ENCODE results near the gene ATE1.

ATE1 gene

DNA sequence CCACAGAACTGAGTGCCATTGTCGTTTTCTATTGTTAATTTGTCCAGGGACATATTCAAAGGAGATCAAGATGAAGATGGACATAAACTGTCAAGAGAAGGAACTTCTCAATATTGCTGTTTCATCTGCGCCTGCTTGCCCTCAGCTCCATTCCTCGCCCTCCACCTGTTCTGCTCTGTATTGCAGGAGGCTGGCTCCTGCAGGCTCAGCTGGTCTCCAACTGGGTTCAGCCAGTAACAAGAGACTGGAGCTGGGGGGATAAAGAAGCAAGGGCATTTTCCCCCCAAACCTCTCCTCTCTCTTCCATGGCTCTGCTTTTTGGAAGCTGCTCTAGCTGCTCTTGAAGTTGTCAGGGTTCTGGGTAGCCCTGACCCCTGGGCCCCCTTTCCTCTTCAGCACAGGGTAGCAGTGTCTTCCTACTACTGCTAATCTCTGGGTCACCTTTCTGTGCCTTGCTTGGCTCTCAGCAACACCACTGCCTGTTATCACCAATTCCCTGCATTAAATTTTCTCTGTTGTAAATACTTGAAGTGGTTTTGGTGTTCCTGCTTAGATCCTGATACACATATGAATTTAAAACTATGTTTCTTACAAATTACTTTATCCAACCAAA lies 180.6 kb downstream of the ATE1 start:
- Histone ChIP-seq H3K4me3 (ENCODE audit: low read depth, low read length, poor library complexity, severe bottlenecking) (no peak overlapping the region), H3K9ac (ENCODE audit: low read length) (no peak overlapping the region), H4K20me1 (ENCODE audit: insufficient read depth, low read length) (no peaks in the 10 kb centered on the region), H3K27me3 (ENCODE audit: insufficient read depth, low read length) (no peaks in the 10 kb centered on the region), H3K4me1 (ENCODE audit: insufficient read depth, low read length, severe bottlenecking) (no peaks in the 10 kb centered on the region), H3K27ac (ENCODE audit: low read depth, low read length, poor library complexity, severe bottlenecking) (no peak overlapping the region), H2AFZ (ENCODE audit: low read length) (no peak overlapping the region), H3K4me2 (ENCODE audit: low read length) (no peak overlapping the region), H3F3A (ENCODE audit: insufficient read depth, low read length) (no peaks in the 10 kb centered on the region), H3K9me2 (ENCODE audit: low read depth, low read length) (no peaks in the 10 kb centered on the region), H3K9me3 (ENCODE audit: low read length) (no peaks in the 10 kb centered on the region), H3K79me2 (ENCODE audit: insufficient read depth, low read length) (no peaks in the 10 kb centered on the region), H3K36me3 (ENCODE audit: insufficient read depth, low read length) (peaks cover 6% of the 10 kb centered on the region; the same call in 1 of the 2 replicates)
- TF ChIP-seq, protein P1, sequence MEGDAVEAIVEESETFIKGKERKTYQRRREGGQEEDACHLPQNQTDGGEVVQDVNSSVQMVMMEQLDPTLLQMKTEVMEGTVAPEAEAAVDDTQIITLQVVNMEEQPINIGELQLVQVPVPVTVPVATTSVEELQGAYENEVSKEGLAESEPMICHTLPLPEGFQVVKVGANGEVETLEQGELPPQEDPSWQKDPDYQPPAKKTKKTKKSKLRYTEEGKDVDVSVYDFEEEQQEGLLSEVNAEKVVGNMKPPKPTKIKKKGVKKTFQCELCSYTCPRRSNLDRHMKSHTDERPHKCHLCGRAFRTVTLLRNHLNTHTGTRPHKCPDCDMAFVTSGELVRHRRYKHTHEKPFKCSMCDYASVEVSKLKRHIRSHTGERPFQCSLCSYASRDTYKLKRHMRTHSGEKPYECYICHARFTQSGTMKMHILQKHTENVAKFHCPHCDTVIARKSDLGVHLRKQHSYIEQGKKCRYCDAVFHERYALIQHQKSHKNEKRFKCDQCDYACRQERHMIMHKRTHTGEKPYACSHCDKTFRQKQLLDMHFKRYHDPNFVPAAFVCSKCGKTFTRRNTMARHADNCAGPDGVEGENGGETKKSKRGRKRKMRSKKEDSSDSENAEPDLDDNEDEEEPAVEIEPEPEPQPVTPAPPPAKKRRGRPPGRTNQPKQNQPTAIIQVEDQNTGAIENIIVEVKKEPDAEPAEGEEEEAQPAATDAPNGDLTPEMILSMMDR (IDR thresholded peaks at IDR 0.05; ENCODE audit: low read length): no peak
- no peak for TF ChIP-seq EZH2 (IDR thresholded peaks at IDR 0.05; ENCODE audit: borderline replicate concordance, low read length)

GRCh38 chr10:121741248-121741792 lies 186.5 kb downstream of the ATE1 start:
- Histone ChIP-seq H3K9me2 (ENCODE audit: low read depth, low read length) (no peaks in the 10 kb centered on the region), H3K4me3 (ENCODE audit: low read depth, low read length, poor library complexity, severe bottlenecking) (no peak overlapping the region), H3F3A (ENCODE audit: insufficient read depth, low read length) (no peaks in the 10 kb centered on the region), H3K9me3 (ENCODE audit: low read length) (no peaks in the 10 kb centered on the region), H3K79me2 (ENCODE audit: insufficient read depth, low read length) (no peaks in the 10 kb centered on the region), H4K20me1 (ENCODE audit: insufficient read depth, low read length) (no peaks in the 10 kb centered on the region), H3K9ac (ENCODE audit: low read length) (no peak overlapping the region), H3K27ac (ENCODE audit: low read depth, low read length, poor library complexity, severe bottlenecking) (no peak overlapping the region), H3K4me1 (ENCODE audit: insufficient read depth, low read length, severe bottlenecking) (no peaks in the 10 kb centered on the region), H2AFZ (ENCODE audit: low read length) (no peak overlapping the region), H3K4me2 (ENCODE audit: low read length) (no peak overlapping the region), H3K27me3 (ENCODE audit: insufficient read depth, low read length) (no peaks in the 10 kb centered on the region), H3K36me3 (ENCODE audit: insufficient read depth, low read length) (peaks cover 9% of the 10 kb centered on the region; the same call in 1 of the 2 replicates)
- TF ChIP-seq EZH2 (IDR thresholded peaks at IDR 0.05; ENCODE audit: borderline replicate concordance, low read length): no peak

DNA sequence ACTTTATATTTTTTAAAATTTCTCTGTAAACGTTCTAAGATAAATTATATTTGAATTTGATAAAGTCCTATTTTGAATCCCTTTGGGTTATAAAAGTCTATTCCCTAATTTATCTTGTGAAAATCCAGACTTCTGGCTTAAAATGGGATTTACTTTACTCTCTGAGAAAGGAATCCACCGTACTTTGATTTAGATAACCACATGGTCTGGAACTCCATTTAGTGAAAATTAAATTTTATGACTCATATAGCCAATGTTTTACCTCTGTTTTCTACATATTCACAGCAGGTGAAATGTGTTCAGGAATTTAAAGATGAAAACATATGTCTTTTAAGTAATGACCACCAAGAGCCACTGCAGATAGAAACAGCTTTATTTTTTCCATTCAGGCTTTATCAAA lies 187.8 kb downstream of the ATE1 start:
- no peak overlapping the region for H3K9ac ChIP-seq (ENCODE audit: low read length)
- no peaks in the 10 kb centered on the region for H4K20me1 ChIP-seq (ENCODE audit: insufficient read depth, low read length)
- TF ChIP-seq, protein P1 (IDR thresholded peaks at IDR 0.05; ENCODE audit: low read length): no peak
- no peak for TF ChIP-seq EZH2 (IDR thresholded peaks at IDR 0.05; ENCODE audit: borderline replicate concordance, low read length)
- H3K27me3 ChIP-seq (ENCODE audit: insufficient read depth, low read length): no peaks in the 10 kb centered on the region
- no peak overlapping the region for H3K4me2 ChIP-seq (ENCODE audit: low read length)
- H3K4me1 ChIP-seq (ENCODE audit: insufficient read depth, low read length, severe bottlenecking): no peaks in the 10 kb centered on the region
- H3K9me3 ChIP-seq (ENCODE audit: low read length): no peaks in the 10 kb centered on the region
- H3K27ac ChIP-seq (ENCODE audit: low read depth, low read length, poor library complexity, severe bottlenecking): no peak overlapping the region
- H3F3A ChIP-seq (ENCODE audit: insufficient read depth, low read length): no peaks in the 10 kb centered on the region
- H3K36me3 ChIP-seq (ENCODE audit: insufficient read depth, low read length): peaks cover 9% of the 10 kb centered on the region; the same call in 1 of the 2 replicates
- no peaks in the 10 kb centered on the region for H3K79me2 ChIP-seq (ENCODE audit: insufficient read depth, low read length)
- H2AFZ ChIP-seq (ENCODE audit: low read length): no peak overlapping the region
- H3K4me3 ChIP-seq (ENCODE audit: low read depth, low read length, poor library complexity, severe bottlenecking): no peak overlapping the region
- no peaks in the 10 kb centered on the region for H3K9me2 ChIP-seq (ENCODE audit: low read depth, low read length)

- H4K20me1 ChIP-seq (ENCODE audit: insufficient read depth, low read length): no peaks in the 10 kb centered on the region
- no peak overlapping the region for H3K9ac ChIP-seq (ENCODE audit: low read length)
- H3K4me3 ChIP-seq (ENCODE audit: low read depth, low read length, poor library complexity, severe bottlenecking): no peak overlapping the region
- no peaks in the 10 kb centered on the region for H3K9me2 ChIP-seq (ENCODE audit: low read depth, low read length)
- TF ChIP-seq EZH2 (IDR thresholded peaks at IDR 0.05; ENCODE audit: borderline replicate concordance, low read length): no peak
- TF ChIP-seq, protein P1 (IDR thresholded peaks at IDR 0.05; ENCODE audit: low read length): no peak
- no peaks in the 10 kb centered on the region for H3K4me1 ChIP-seq (ENCODE audit: insufficient read depth, low read length, severe bottlenecking)
- H3K36me3 ChIP-seq (ENCODE audit: insufficient read depth, low read length): peaks cover 9% of the 10 kb centered on the region; the same call in 1 of the 2 replicates
- no peak overlapping the region for H2AFZ ChIP-seq (ENCODE audit: low read length)
- no peak overlapping the region for H3K4me2 ChIP-seq (ENCODE audit: low read length)
- H3K79me2 ChIP-seq (ENCODE audit: insufficient read depth, low read length): no peaks in the 10 kb centered on the region
- no peaks in the 10 kb centered on the region for H3F3A ChIP-seq (ENCODE audit: insufficient read depth, low read length)
- H3K27me3 ChIP-seq (ENCODE audit: insufficient read depth, low read length): no peaks in the 10 kb centered on the region
- no peak overlapping the region for H3K27ac ChIP-seq (ENCODE audit: low read depth, low read length, poor library complexity, severe bottlenecking)
- no peaks in the 10 kb centered on the region for H3K9me3 ChIP-seq (ENCODE audit: low read length)
These were observed 188.7 kb downstream of the ATE1 start for GRCh38 chr10:121739114-121739513.

All from OCI-LY1 (cell line).